ENCODE data around the gene CACNA2D1.

Gene CACNA2D1

DNA sequence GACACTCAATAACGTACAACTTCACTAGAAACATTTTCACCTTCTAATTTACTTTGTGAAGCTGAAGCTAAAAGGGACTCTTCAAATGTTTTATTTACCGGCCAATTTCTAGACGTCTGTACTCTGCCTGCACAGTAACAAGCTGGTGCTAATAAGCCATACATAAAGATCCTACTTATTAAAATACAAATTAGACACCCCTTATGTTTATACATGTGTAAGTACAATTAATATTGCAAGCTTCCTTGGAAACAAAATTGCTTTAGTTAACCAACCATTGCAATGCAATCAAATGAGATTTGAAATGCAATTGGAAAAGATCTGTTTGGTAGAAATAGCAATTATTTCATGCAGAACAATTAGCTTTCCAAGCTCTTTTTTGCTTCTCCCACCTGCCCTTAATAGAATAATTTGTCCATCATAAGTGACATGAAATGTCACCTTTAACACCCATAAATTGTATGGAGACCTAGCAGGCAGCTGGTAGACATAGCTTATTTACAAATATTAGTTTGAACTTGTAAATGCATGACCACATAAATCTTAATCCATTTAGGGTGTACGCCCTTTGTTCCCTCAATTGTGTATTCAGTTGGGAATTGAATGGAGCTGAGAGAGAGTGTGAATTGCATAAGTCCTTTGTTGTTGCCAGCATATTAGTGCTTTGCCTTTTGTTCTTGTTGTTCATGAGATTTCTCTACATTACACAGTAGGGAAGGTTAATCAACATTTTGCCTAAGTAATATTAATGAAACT is 277.1 kb downstream of the CACNA2D1 start:
- ChIA-PET CTCF (no interaction called here), POLR2A (no interaction called here)
- no peak for DNase-seq (ENCODE audit: extremely low spot score)
- TF ChIP-seq ELF4 (IDR thresholded peaks at IDR 0.05) (no peak), FOXA1 (IDR thresholded peaks at IDR 0.05) (no peak)

DNA sequence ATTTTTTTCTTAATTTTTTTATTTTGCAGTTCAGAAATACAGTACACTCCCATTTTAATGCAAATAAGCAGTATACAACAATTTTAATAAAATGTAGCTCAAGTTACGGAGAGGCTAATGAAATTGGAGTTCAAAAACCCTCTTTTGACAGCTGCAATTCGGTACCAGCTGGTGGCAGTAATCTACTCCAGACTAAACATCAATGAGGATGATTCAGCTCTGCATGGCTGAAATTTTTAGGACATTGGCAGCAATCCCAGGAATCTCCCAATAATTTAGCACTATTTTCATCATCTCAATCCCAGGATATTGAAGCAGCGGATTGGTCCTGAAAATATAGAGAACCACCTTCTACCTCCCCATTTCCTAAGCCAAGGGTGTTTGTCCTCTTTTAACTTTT is 278.8 kb downstream of the CACNA2D1 start:
- CTCF ChIA-PET: interaction anchor here (1.0 kb wide), 2 partner anchors 119 to 436 kb away, joined by 3 read pairs; no protein-coding TSS in a partner anchor
- POLR2A ChIA-PET: no interaction called here
- peak; percentile 11 for DNase-seq (ENCODE audit: extremely low spot score)
- no peak for TF ChIP-seq SP1 (IDR thresholded peaks at IDR 0.05)
- TF ChIP-seq SUZ12 (IDR thresholded peaks at IDR 0.05): no peak
- TF ChIP-seq ZNF384 (IDR thresholded peaks at IDR 0.05): no peak
- TF ChIP-seq CTBP1 (IDR thresholded peaks at IDR 0.05; ENCODE audit: borderline replicate concordance): no peak
- no peak for TF ChIP-seq NFRKB (IDR thresholded peaks at IDR 0.05)
- TF ChIP-seq FOXA1 (IDR thresholded peaks at IDR 0.05): no peak

DNA sequence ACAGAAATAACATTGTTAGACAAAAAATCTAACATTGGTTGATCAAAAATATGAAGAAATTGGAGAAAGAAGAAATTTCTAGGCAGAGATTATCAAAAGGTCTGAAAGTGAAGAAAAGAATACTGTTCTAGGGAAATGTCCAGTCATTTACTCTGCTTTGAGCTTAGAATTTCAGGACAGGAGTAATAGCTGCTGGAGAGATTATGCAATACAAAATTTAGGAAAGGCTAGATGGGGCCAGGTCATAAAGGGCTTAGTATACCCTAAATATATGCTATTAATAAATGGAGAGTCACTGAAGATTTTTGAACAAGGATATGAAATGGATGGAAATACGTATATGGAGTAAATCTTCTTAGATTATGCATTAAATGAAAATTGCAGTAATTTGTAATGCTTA is 279.2 kb downstream of the CACNA2D1 start:
- no peak for DNase-seq (ENCODE audit: extremely low spot score)
- CTCF ChIA-PET: interaction anchor here (1.0 kb wide), 2 partner anchors 119 to 436 kb away, joined by 3 read pairs; no protein-coding TSS in a partner anchor
- POLR2A ChIA-PET: no interaction called here
- TF ChIP-seq HDGF (IDR thresholded peaks at IDR 0.05; ENCODE audit: borderline replicate concordance) (no peak), LEF1 (IDR thresholded peaks at IDR 0.05; ENCODE audit: borderline replicate concordance) (no peak), ARNT (IDR thresholded peaks at IDR 0.05) (no peak), SP1 (IDR thresholded peaks at IDR 0.05) (no peak), ELF4 (IDR thresholded peaks at IDR 0.05) (no peak), CTBP1 (IDR thresholded peaks at IDR 0.05; ENCODE audit: borderline replicate concordance) (no peak)

DNA sequence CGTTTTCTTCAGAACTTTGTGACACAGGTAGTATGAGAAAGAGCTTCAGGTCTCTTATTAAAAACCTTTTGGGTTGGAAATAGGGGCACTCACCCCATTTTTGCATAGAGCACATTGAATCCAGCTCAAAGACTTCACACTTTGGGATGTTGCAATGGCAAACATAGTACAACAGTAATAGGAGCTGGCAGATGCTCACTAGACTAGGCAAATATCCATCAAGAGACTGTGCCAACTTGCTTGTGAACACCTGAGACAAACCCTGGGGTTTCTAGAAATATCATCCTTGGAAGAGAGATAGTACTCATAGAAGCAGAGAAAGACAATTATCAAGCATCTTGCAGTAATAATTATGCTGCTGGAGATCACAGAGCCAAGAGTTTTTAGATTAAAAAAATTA is 280.0 kb downstream of the CACNA2D1 start:
- POLR2A ChIA-PET: no interaction called here
- TF ChIP-seq FOXM1 (IDR thresholded peaks at IDR 0.05; ENCODE audit: borderline replicate concordance): no peak
- TF ChIP-seq, protein P1, sequence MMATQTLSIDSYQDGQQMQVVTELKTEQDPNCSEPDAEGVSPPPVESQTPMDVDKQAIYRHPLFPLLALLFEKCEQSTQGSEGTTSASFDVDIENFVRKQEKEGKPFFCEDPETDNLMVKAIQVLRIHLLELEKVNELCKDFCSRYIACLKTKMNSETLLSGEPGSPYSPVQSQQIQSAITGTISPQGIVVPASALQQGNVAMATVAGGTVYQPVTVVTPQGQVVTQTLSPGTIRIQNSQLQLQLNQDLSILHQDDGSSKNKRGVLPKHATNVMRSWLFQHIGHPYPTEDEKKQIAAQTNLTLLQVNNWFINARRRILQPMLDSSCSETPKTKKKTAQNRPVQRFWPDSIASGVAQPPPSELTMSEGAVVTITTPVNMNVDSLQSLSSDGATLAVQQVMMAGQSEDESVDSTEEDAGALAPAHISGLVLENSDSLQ (IDR thresholded peaks at IDR 0.05): no peak
- no peak for TF ChIP-seq ARNT (IDR thresholded peaks at IDR 0.05)
- TF ChIP-seq LEF1 (IDR thresholded peaks at IDR 0.05; ENCODE audit: borderline replicate concordance): no peak
- TF ChIP-seq HDGF (IDR thresholded peaks at IDR 0.05; ENCODE audit: borderline replicate concordance): no peak
- TF ChIP-seq CTBP1 (IDR thresholded peaks at IDR 0.05; ENCODE audit: borderline replicate concordance): no peak
- no peak for TF ChIP-seq TARDBP (IDR thresholded peaks at IDR 0.05)
- TF ChIP-seq SP1 (IDR thresholded peaks at IDR 0.05): no peak
- no peak for TF ChIP-seq ELF4 (IDR thresholded peaks at IDR 0.05)
- no peak for TF ChIP-seq L3MBTL2 (conservative IDR thresholded peaks at IDR 0.05)
- no peak for TF ChIP-seq BHLHE40 (IDR thresholded peaks at IDR 0.05; ENCODE audit: borderline replicate concordance)
- TF ChIP-seq ZNF384 (IDR thresholded peaks at IDR 0.05): no peak
- no peak for TF ChIP-seq FOXK2 (IDR thresholded peaks at IDR 0.05)
- no peak for TF ChIP-seq SUZ12 (IDR thresholded peaks at IDR 0.05)
- TF ChIP-seq NFRKB (IDR thresholded peaks at IDR 0.05): no peak
- no peak for TF ChIP-seq FOXA1 (IDR thresholded peaks at IDR 0.05)
- CTCF ChIA-PET: interaction anchor here (0.6 kb wide), 1 partner anchor 1064 kb away, joined by 4 read pairs; no protein-coding TSS in a partner anchor
- no peak for DNase-seq (ENCODE audit: extremely low spot score)

DNA sequence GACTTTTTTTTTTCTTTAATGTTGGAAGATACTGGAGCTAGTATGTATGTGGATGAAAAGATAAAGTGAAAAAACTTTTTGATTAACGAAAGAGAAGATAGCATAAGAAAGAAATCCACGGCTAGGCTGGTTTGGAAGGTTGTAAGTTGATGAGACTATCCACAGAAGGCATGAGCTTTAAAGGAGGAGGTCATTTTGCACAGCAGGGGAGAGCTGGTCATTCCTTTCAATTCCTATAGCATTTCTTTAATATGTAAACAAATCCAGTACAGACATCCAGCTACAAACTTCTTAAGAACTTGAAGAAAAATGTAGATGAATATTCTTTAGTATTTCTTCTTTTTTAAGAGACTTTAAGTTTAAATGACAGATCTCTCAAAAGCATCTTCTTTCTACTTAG is 281.3 kb downstream of the CACNA2D1 start:
- TF ChIP-seq BHLHE40 (IDR thresholded peaks at IDR 0.05; ENCODE audit: borderline replicate concordance) (no peak), L3MBTL2 (conservative IDR thresholded peaks at IDR 0.05) (no peak), TARDBP (IDR thresholded peaks at IDR 0.05) (no peak), SP1 (IDR thresholded peaks at IDR 0.05) (no peak), FOXK2 (IDR thresholded peaks at IDR 0.05) (no peak), ZNF384 (IDR thresholded peaks at IDR 0.05) (no peak), SUZ12 (IDR thresholded peaks at IDR 0.05) (no peak), CTBP1 (IDR thresholded peaks at IDR 0.05; ENCODE audit: borderline replicate concordance) (no peak), ARNT (IDR thresholded peaks at IDR 0.05) (no peak), LEF1 (IDR thresholded peaks at IDR 0.05; ENCODE audit: borderline replicate concordance) (no peak), HDGF (IDR thresholded peaks at IDR 0.05; ENCODE audit: borderline replicate concordance) (no peak), ELF4 (IDR thresholded peaks at IDR 0.05) (no peak), NFRKB (IDR thresholded peaks at IDR 0.05) (no peak), FOXM1 (IDR thresholded peaks at IDR 0.05; ENCODE audit: borderline replicate concordance) (no peak), FOXA1 (IDR thresholded peaks at IDR 0.05) (no peak)
- TF ChIP-seq, protein P1 (IDR thresholded peaks at IDR 0.05): no peak
- POLR2A ChIA-PET: no interaction called here
- CTCF ChIA-PET: interaction anchor here (1.2 kb wide), 1 partner anchor 117 kb away, joined by 4 read pairs; no protein-coding TSS in a partner anchor
- no peak for DNase-seq (ENCODE audit: extremely low spot score)

DNA sequence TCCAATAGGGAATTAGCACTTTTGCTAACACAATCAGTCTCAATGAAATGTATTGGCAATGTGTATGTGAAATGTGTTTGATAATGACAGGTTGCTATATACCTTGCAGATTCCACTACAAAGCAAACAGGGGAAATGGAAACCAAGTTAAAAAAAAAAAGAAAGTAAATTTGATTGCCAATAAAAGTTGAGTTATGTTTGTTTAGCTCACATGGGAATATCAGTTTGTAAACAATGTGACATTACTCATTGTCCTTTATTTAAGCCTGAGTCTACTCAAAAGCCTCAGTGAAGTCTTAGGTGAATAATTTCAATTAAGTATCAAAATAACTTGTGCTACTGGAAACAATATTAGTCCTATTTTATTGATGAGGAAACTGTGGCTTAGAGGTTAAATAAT is 285.2 kb downstream of the CACNA2D1 start:
- ChIA-PET POLR2A (no interaction called here), CTCF (no interaction called here)
- TF ChIP-seq ZNF384 (IDR thresholded peaks at IDR 0.05): peak; percentile 83
- no peak for TF ChIP-seq SP1 (IDR thresholded peaks at IDR 0.05)
- TF ChIP-seq, protein P1 (IDR thresholded peaks at IDR 0.05): peak; percentile 54; the same call in 1 of the 2 replicates
- no peak for TF ChIP-seq TARDBP (IDR thresholded peaks at IDR 0.05)
- no peak for TF ChIP-seq SUZ12 (IDR thresholded peaks at IDR 0.05)
- no peak for DNase-seq (ENCODE audit: extremely low spot score)
